ENCODE results near the gene TRAF3.

Gene TRAF3

DNA sequence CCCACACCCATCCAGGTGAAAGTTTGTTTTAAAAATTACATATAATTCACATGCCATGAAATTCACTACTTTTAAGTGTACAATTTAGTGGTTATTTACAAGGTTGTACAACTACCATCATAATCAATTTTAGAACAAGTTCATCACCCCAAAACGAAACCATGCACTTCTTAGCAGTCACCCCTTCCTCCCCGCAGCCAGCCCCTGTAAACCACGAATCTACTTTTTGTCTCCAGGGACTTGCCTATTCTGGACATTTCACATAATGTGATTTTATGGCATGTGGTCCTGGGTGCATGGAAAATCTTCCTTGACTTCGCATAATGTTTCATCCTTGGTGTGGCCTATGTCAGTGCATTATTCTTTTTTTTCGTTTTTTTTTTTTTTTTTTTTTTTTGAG is 19.2 kb upstream of the TRAF3 start:
- peaks cover 11% of the 10 kb centered on the region for H3K4me1 ChIP-seq (ENCODE audit: insufficient read depth, low read length, severe bottlenecking)
- H3K9ac ChIP-seq (ENCODE audit: low read length), result no peak overlapping the region
- H3K36me3 ChIP-seq (ENCODE audit: insufficient read depth, low read length), result no peaks in the 10 kb centered on the region; the same call in 1 of the 2 replicates
- no peak overlapping the region for H3K4me3 ChIP-seq (ENCODE audit: low read depth, low read length, poor library complexity, severe bottlenecking)
- no peaks in the 10 kb centered on the region for H4K20me1 ChIP-seq (ENCODE audit: insufficient read depth, low read length)
- no peak overlapping the region for H2AFZ ChIP-seq (ENCODE audit: low read length)
- H3K27ac ChIP-seq (ENCODE audit: low read depth, low read length, poor library complexity, severe bottlenecking), result no peak overlapping the region
- TF ChIP-seq, protein P1, sequence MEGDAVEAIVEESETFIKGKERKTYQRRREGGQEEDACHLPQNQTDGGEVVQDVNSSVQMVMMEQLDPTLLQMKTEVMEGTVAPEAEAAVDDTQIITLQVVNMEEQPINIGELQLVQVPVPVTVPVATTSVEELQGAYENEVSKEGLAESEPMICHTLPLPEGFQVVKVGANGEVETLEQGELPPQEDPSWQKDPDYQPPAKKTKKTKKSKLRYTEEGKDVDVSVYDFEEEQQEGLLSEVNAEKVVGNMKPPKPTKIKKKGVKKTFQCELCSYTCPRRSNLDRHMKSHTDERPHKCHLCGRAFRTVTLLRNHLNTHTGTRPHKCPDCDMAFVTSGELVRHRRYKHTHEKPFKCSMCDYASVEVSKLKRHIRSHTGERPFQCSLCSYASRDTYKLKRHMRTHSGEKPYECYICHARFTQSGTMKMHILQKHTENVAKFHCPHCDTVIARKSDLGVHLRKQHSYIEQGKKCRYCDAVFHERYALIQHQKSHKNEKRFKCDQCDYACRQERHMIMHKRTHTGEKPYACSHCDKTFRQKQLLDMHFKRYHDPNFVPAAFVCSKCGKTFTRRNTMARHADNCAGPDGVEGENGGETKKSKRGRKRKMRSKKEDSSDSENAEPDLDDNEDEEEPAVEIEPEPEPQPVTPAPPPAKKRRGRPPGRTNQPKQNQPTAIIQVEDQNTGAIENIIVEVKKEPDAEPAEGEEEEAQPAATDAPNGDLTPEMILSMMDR (IDR thresholded peaks at IDR 0.05; ENCODE audit: low read length), result no peak
- TF ChIP-seq EZH2 (IDR thresholded peaks at IDR 0.05; ENCODE audit: borderline replicate concordance, low read length), result no peak
- H3F3A ChIP-seq (ENCODE audit: insufficient read depth, low read length), result no peaks in the 10 kb centered on the region
- no peak overlapping the region for H3K4me2 ChIP-seq (ENCODE audit: low read length)
- H3K9me2 ChIP-seq (ENCODE audit: low read depth, low read length), result no peaks in the 10 kb centered on the region
- H3K79me2 ChIP-seq (ENCODE audit: insufficient read depth, low read length), result no peaks in the 10 kb centered on the region
- H3K27me3 ChIP-seq (ENCODE audit: insufficient read depth, low read length), result no peaks in the 10 kb centered on the region
- no peaks in the 10 kb centered on the region for H3K9me3 ChIP-seq (ENCODE audit: low read length)

DNA sequence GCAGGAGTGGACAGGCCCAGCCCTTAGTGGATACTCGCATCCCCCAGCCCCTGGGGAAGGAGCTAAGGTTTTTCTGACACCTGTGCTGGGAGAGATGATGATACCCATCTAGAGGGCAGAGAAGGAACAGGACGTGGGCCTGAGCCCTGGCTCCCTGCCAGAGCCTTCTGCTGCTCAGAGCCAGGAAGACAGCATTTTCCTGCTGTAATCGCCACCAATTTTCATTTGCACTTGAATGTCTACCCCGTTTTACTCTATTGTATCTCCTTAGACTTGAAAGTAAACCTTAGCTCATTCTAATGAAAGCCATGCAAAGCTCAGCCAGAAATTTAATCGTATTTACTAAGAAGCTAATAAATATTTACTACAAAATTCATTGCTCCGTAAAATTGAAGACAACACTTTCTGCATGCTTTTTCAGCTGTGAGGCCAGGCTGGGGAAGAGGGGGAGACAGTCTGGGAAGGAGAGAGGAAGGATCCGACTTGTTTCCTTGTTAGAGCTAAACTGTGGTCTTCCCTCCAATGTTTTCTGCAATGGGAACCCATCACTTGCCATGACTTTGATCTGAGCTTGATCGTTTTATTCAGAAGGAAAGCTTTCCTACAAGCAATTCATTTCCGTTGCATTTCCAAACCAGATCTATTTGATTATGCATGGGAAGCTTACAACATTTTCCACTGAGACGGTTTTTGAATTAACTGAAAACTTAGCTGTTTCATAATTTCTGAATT is 17.6 kb upstream of the TRAF3 start:
- H4K20me1 ChIP-seq (ENCODE audit: insufficient read depth, low read length), result no peaks in the 10 kb centered on the region
- no peak overlapping the region for H3K27ac ChIP-seq (ENCODE audit: low read depth, low read length, poor library complexity, severe bottlenecking)
- no peak overlapping the region for H3K4me2 ChIP-seq (ENCODE audit: low read length)
- H3K4me3 ChIP-seq (ENCODE audit: low read depth, low read length, poor library complexity, severe bottlenecking), result no peak overlapping the region
- no peaks in the 10 kb centered on the region for H3K27me3 ChIP-seq (ENCODE audit: insufficient read depth, low read length)
- H3K9me3 ChIP-seq (ENCODE audit: low read length), result no peaks in the 10 kb centered on the region
- TF ChIP-seq, protein P1 (IDR thresholded peaks at IDR 0.05; ENCODE audit: low read length), result no peak
- TF ChIP-seq EZH2 (IDR thresholded peaks at IDR 0.05; ENCODE audit: borderline replicate concordance, low read length), result no peak
- H3K9me2 ChIP-seq (ENCODE audit: low read depth, low read length), result no peaks in the 10 kb centered on the region
- H3K79me2 ChIP-seq (ENCODE audit: insufficient read depth, low read length), result no peaks in the 10 kb centered on the region
- no peak overlapping the region for H3K9ac ChIP-seq (ENCODE audit: low read length)
- no peaks in the 10 kb centered on the region for H3F3A ChIP-seq (ENCODE audit: insufficient read depth, low read length)
- no peaks in the 10 kb centered on the region; the same call in 1 of the 2 replicates for H3K36me3 ChIP-seq (ENCODE audit: insufficient read depth, low read length)
- H2AFZ ChIP-seq (ENCODE audit: low read length), result no peak overlapping the region
- peaks cover 11% of the 10 kb centered on the region for H3K4me1 ChIP-seq (ENCODE audit: insufficient read depth, low read length, severe bottlenecking)

DNA sequence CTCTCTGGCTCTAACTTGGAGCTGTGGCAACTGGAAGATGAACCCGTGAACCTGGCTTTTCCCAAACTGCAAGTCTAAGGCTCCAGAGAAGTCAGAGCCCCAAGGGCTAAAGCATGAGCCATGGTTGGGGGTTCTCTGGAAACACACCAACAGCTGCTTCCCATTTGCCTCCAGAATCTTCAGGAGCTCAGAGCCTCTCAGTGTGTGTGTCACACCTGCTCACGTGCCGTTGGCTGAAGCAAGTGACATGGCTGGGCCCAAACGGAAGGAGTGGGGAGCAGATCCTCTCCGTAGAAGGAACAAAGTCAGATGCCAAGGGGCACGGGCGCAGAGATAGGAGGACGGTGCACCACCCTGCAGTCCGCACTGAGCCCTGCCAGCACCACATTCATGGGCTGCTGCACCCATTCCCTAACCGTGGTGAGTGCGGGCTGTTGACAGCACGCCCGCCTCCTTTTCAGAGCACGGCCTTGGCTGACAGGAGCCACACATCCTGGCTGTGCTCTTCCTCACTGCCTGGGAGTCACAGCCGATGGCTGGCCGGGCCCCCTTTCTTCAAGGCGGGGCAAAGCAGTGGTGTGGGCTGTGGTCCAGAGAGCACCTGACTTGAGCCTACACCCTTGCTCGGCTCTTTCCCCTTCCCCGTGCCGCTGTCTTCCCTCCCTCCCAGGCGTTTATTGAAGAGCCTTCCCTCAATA is 16.6 kb upstream of the TRAF3 start:
- Histone ChIP-seq H3K9me2 (ENCODE audit: low read depth, low read length) (no peaks in the 10 kb centered on the region), H3K4me1 (ENCODE audit: insufficient read depth, low read length, severe bottlenecking) (peaks cover 11% of the 10 kb centered on the region), H3K9ac (ENCODE audit: low read length) (no peak overlapping the region), H3K36me3 (ENCODE audit: insufficient read depth, low read length) (no peaks in the 10 kb centered on the region; the same call in 1 of the 2 replicates), H3K79me2 (ENCODE audit: insufficient read depth, low read length) (no peaks in the 10 kb centered on the region), H3F3A (ENCODE audit: insufficient read depth, low read length) (no peaks in the 10 kb centered on the region), H3K9me3 (ENCODE audit: low read length) (no peaks in the 10 kb centered on the region), H3K27me3 (ENCODE audit: insufficient read depth, low read length) (no peaks in the 10 kb centered on the region), H3K27ac (ENCODE audit: low read depth, low read length, poor library complexity, severe bottlenecking) (no peak overlapping the region), H3K4me3 (ENCODE audit: low read depth, low read length, poor library complexity, severe bottlenecking) (peak overlapping the region; percentile 39), H3K4me2 (ENCODE audit: low read length) (peak overlapping the region; percentile 50), H2AFZ (ENCODE audit: low read length) (no peak overlapping the region), H4K20me1 (ENCODE audit: insufficient read depth, low read length) (no peaks in the 10 kb centered on the region)
- TF ChIP-seq, protein P1 (IDR thresholded peaks at IDR 0.05; ENCODE audit: low read length), result no peak
- no peak for TF ChIP-seq EZH2 (IDR thresholded peaks at IDR 0.05; ENCODE audit: borderline replicate concordance, low read length)

Measured in OCI-LY1 (cell line).